HG03196 (cell line): ENCODE measurements around the gene SLC35G1.

Experiments
- ATAC-seq: cut with Tn5 transposase; IDR thresholded peaks from one replicate; pipeline ENCODE4 v1.9.1; 2021; ENCODE audit not compliant: unreplicated experiment

SLC35G1 gene, protein sequence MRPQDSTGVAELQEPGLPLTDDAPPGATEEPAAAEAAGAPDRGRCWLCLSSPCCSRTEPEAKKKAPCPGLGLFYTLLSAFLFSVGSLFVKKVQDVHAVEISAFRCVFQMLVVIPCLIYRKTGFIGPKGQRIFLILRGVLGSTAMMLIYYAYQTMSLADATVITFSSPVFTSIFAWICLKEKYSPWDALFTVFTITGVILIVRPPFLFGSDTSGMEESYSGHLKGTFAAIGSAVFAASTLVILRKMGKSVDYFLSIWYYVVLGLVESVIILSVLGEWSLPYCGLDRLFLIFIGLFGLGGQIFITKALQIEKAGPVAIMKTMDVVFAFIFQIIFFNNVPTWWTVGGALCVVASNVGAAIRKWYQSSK

DNA sequence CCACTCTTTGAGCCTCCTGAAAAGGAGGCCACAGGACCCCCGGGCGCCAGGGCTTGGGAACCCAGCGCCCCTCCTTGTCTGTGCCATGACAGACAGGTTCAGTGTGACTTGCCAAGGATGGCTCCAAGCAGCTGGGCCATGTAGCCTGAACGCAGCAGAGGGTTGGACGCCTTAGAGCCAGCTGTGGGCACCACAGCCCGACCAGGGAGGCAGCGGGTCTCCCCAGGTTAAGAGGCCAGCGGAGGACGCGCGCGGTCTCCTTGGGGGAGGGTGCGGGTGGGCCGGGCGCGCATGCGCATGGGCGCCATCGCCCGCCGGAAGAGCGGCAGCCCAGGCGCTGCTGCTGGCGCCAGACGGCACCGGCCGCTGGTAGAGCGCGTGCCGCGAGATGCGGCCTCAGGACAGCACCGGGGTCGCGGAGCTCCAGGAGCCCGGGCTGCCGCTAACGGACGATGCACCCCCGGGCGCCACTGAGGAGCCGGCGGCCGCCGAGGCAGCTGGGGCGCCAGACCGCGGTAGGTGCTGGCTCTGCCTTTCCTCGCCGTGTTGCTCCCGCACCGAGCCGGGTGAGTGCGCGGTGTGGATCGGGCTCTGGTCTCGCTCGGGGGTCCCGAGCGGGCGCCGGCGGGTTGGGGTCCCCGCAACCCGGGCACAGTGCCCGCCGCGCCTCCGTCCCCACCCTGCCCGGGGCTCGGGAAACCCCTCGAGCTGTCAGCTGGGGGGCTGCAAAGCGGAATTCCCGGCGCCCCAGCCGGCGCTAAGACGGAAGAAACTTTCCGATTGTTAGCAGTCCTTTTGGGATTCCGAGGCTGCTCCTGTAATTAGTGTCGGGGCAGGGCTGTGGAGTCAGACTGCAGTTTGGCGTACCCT lies at the start of gene SLC35G1:
SLC35G1 (plus strand) TSS at position 333 of the 870 bp plus-strand sequence; CDS start at position 389, 56 bp downstream.
- peak; percentile 97 for ATAC-seq

DNA sequence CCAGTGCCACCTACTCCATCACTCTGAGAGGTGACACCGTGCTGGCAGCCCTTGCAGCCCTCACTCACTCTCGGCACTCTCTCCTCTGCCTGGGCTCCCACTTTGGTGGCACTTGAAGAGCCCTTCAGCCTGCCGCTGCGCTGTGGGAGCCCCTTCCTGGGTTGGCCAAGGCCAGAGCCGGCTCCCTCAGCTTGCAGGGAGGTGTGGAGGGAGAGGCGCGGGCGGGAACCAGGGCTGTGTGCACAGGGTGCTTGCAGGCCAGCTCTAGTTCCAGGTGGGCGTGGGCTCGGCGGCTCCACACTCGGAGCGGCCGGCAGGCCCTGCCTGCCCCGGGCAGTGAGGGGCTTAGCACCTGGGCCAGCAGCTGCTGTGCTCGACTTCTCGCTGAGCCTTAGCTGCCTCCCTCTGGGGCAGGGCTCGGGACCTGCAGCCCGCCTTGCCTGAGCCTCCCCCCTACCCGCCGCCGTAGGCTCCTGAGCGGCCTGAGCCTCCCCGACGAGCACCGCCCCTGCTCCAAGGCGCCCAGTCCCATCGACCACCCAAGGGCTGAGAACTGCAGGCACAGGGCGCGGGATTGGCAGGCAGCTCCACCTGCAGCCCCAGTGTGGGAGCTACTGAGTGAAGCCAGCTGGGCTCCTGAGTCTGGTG lies 48.7 kb upstream of the SLC35G1 start:
- ATAC-seq = no peak

DNA sequence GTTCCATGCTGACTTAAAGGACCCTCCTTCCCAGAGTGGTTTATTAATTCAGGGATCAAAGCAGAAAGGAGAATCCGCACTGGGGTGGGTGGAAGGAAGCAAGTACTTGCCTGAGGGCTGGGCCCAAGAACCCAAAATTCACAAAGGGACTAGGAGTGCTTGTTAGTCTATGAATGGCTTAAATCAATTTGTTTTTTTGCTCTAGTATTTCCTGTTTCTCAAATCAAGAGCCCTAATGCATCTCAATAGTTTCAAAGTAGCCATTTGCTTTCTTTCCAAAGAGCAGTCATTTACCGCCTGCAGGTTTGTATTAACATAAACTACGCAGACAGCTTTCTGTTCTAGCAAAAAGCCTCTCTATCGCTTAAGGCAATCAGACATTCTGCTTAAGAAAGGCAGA lies 44.2 kb upstream of the SLC35G1 start:
- no peak for ATAC-seq

DNA sequence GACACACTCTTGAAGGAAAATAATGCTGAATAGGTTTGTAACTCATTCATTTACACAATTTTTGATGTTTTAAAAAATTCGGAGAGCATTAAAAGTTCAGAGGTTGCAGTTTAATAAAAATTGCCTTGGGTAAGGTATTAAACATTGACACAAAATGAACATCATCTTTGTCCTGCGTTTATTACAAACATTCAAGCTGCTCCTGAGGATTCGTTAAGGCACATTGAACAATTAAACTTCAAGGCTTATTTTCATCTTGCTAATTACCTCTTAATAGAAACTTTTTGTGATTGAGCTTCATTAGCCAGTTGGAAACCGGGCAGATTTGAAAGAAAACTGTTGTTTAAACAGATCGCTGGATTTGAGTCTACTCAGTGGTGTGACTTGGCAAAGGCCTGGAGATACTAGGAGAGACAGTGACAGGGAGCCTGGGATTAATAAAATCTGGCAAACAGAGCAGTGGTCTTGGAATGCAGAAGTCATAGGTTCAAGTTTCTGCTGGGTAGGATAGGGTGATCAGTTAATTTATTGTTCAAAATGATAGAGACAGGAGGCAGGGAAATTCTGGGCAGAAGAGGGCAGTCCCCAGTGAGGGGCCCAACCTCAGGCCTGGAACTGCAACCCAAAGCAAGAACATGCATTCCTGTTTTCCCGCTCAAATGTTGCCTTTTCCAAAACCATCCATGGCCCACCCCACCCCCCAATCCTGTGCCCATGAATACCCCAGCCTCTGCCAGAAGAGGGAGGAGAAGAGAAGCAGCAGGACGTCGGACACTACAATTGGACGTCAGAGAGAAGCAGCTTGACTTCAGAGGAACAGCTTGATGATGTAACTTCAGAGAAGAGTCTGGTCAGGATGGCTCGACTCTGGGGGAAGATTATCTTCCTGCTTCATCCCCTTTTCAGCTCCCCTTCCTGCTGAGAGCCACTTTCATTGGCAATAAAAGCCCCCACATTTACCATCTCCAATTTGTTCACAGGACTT lies 43.5 kb upstream of the SLC35G1 start:
- ATAC-seq = no peak

DNA sequence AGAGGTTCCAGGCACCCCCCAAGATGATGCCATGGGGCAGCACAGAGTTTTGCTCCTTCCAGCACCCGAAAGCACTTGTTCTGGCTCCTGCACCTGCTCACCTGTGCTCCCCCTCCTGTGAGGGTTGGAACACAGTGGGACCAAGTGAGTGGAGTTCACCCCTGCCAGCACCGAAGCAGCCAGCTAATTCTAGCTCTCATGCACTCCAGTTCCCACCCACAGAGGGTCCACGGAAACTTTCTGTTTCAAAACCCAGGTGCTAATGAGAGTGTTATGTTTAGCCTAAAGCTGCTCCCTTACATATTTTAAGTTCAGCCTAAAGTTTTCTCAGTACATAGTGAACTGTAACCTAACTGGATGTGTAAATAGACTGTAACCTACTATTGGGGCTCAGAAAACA lies 42.6 kb upstream of the SLC35G1 start:
- no peak for ATAC-seq

DNA sequence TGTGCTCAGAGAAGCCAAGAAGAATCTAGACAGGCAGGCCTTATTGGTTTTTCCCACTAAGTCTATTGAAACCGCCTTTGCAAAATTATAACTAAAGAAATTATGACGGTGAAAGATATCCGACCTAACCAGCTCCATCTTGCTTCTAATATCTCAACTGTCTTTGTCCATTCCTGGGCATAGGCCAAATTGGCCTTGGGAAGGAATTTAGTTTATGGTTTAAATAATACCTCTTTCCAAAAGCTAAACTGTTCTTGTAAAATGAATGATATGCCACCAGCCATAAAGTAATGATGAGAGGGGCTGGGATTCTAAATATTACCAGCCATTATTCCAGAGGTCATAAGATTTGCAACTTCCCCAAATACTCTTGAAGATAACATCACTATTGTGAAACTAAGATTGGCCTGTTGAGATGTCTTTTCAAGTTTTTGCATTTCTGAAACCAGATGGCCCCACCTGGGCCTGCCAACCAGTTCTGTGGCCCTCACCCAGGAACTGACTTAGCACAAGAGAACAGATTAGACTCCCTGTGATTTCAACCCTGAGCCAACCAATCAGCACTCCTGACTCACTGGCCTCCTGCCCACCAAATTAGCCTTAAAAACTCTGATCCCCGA lies 41.2 kb upstream of the SLC35G1 start:
- no peak for ATAC-seq

DNA sequence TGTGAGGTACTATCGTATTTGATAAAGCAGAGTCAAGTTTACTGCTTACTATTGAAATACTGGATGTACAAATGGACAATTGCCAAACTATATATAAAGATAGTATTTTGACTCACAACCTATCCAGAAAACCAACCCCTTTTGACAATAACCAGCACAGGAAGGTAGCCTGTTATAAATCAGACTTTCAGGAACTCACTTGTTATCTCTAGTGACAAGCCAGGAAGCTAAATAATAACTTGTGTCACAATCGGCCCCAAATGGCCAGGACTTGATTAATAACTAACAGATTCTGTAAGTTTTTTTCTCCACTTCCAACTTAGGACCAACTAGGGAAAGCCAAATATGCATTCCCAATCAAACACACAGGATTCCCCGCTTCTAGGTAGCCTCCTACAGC lies 38.8 kb upstream of the SLC35G1 start:
- ATAC-seq = no peak

DNA sequence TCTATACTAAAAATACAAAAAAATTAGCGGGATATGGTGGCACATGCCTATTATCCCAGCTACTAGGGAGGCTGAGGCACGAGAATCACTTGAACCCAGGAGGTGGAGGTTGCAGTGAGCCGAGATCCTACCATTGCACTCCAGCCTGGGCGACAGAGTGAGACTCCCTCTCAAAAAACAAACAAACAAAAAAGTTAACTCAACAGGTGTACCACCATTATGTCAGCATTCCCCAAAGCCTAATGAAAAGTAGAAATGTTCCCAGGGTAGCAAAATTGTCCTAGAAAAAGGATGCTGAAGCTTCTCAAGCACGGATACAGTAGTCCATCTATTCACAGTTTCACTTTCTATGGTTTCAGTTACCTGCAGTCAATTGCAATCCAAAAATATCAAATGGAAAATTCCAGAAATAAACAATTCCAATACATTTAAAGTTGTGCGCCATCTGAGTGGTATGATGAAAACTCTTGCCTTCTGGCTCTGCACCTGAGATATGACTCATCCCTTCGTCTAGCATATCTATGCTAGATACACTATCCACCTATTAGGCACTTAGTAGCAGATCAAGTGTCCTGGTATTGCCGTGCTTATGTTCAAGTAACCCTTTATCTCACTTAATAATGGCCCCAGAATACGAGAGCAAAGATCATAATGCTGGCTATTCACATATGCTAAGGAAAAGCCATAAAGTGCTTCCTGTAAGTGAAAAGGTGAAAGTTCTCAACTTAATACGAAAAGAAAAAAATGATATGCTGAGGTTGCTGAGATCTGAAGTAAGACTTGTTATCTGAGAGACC lies 37.2 kb upstream of the SLC35G1 start:
- ATAC-seq = no peak

DNA sequence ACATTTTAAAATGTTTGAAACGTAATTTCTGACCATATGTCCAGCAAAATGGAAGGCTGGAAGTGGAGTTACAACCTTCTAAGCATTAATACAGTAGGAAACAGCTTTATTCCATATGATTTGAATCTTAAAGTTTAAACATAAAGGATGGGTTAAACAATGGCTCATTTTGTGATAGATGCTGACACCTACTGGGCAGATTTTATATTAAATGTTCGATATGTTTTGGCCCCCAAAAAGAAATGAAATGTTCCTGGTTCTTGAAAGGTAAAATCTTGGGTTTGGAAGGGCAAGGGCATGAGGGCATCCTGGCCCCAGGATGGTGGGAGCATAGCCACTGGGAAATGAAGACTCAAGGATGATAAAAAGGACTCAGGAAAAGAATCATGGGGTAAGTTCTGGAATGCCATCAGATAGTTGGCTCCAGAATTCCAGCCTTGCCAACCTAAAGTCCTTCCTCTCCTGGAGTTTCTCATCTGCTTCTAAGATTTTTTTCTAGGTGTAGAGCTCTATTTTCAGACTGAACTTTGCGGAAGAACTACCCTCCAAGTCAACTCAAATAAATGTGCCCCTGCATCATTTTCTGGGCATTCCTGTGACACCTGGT lies 34.6 kb upstream of the SLC35G1 start:
- no peak for ATAC-seq

DNA sequence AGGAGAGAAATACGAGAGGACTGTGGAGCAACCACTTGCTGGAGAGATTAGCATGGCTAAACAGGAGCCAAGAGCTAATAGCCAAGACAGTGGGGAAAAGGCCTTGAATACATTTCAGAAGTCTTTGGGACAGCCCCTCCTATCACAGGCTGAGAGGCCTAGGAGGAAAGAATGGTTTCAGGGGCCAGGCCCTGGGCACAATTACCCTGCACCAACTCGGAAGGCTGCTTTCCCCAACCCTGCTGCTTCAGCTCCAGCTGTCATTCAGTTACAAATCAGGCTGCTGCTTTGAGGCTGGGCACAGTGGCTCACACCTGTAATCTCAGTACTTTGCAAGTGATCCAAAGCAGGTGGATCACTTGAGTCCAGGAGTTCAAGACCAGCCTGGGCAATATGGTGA lies 32.0 kb upstream of the SLC35G1 start:
- no peak for ATAC-seq

DNA sequence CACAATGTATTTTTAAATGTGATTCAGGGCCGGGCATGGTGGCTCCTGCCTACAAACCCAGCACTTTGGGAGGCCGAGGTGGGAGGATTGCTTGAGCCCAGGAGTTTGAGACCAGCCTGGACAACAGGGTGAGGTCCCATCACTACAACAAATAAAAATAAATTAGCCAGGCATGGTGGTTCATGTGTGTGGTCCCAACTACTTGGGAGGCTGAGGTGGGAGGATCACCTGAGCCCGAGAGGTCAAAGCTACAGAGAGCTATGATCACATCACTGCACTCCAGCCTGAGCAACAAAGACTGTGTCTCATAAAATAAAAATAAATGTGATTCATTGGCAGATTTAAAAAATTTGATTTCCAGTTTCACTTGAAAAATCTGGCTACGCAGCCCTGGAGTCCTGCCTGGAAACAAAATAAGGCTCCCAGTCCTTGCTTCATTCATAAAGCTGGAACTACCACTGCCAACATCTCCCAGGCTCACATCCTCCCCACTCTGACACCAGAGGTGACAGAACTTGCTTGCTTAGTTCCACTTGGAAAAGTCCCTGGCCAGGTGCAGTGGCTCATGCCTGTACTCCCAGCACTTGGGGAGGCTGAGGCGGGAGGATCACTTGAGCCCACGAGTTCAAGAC lies 27.9 kb upstream of the SLC35G1 start:
- no peak for ATAC-seq

DNA sequence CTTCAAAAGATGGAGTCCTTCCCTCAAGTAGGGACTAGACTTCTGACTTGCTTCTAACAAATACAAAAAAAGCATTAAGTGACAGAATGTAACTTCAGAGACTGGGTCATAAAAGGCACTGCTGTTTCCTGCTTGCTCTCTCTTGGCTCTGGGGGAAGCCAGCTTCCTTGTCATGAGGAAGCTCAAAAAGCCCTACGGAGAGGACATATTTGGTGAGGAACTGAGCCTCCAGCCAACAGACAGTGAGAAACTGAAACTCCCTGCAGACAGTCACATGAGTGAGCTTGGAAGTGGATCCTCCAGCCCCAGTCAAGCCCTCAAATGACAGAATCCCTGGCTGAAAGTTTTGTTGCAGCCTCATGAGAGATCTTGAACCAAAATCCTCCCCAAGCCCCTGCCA lies 26.3 kb upstream of the SLC35G1 start:
- no peak for ATAC-seq

DNA sequence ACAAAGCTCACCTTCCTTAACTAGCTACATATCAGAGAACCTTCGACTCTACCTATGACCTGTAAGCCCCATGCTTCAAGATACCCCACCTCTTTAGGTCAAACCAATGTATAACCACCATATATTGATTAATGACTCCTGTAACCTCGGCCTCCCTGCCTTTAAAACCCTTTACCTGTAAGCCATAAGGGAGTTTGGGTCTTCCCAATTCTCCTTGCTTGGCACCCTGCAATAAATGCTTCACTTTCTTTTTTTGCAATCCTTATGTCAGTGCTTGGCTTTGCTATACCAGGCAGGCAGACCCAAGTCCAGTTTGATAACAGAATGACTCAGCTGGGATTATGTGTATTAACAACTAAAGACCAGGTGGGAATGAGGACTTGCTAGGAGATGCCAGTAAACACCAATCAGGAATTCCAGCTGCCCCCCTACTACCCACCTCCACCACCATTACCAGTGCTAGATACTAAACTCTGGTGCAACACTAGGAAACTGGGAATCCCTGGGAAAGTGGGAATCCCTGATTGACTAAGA lies 22.0 kb upstream of the SLC35G1 start:
- no peak for ATAC-seq

DNA sequence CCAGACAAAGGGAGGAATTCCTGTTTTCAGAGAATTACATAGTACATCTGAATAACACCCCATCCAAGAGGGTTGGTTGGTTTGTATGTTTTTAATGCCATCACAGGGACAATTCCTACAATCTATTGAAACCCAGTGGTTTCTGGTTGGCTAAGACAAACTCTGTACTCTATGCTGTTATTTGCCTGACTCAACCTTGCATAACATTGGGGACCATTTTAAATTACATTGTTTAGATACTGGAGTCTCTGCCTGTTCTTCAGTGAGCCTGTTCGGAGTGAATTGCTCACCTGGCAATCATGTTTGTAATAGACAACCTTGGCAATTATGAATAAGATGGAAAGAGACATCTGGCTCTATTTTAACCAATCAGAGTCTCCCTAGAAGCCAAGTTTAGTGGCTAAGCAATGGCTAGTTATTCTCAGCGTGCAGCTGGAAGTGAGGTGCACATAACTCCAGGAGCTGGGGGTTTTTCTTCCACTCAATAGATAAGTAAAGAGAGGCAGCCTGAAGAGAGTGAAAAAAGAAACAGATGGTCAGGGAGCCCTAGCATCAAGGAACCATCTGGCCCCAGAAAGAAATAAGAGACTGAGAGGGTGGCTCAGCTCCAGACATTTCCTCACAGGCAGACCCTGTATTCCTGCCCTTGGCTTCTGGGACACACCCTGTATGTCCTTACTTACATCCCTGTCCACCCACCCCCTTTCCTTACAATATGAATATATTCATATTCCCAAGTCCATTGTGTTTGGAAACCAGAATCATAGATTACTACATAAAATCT lies 21.2 kb upstream of the SLC35G1 start:
- no peak for ATAC-seq

DNA sequence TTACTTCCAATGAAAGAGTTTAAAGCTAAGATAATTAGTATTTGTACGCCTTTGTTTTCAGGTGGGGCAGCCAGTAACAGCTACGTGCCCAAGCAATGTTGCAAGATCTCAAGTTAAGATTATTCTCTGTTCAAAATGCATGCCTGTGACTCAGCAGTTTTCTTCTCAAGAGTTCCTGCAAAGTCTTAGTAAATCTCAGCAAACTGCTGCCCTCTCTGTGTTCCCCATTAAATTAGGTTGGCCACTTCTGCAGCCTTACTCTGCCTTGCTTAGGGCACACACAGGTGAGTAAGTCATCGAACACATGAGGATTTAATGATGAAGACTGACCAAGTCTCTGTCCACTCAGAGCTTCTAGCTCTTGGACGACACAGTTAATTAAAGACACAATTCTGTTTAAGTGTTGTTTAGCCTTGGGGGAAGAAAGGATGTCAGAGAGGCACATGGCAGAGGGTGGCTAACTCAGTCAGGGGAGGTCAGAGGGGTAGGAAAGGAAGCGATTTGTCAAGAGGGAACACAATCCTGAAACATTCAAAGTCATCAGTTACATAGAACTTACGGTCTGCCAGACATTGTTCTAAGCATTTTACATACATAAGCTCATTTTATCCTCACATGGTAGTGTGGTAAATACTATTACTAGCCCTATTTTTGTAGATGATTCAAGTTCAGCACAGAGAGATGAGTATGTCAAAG lies 20.2 kb upstream of the SLC35G1 start:
- ATAC-seq = no peak

DNA sequence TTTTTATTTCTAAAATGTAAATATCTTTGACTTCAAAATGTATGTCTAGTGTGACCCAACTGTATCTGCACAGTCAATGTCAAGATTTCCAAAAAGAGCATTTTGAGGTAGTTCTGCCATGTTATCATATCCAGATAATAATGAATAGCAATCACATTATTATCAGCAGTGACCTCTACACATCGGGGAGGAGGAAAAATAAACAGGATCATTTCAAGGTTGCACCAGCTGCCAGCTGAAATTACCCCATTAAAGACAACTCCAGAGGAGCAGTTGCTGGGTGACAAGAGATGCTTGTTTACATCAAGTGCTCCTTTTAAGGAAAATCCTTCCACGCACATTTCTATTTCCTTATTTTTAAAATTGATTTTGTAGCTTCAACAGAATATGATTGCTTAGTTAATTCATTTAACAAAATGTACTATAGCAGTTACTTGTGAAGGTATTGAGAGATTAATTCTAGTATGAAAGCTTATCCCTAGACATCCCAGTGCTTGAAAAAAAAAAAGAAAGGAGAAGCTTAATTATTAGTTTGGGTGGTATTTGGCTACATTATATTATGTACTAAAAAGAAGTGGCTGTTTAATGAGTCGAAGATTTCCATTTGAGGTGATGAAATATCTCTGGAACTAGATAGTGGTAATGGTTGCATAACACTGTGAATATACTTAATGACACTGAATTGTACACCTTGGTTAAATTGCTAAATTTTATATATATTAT lies 19.3 kb upstream of the SLC35G1 start:
- no peak for ATAC-seq
